ENCODE results near the gene GJA3. TPM values are rescaled to one million over a fixed set of nuclear protein-coding genes. Genes with fewer than 3 reads are reported as not detected.

The GJA3 gene
- total RNA-seq, 1 experiment from 2014 or later: 0.92 TPM

DNA sequence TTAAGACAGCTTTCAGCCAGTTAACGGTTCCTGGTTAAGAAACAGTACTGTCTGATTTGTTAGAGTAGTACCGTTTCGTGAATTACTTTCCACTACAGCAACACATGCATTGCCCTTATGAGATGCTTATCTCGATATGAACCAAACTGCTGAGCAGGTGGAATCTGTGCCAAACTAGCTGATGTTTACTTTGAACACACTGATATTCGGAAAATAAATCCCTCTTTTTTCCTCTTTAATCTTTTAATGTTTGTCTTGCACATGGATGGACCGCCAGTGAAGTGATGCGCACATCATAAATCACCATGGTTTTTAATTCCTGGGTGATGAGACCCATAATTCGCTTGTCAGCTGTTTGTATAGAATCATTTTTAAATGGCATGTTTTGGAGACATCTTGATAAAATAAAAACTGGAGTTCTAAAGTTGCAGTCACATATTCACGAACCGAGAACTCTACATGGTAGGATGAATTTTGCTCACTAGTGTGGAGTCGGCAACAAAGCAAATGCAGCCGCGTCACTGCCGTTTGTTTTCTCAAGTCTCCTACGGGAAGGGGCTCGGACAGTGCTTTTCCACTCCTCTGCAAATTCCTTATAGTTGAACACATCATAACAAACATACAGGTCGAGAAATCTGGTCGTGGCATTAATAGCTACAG is 1.1 kb downstream of the GJA3 start:
- Histone ChIP-seq H4K5ac (ENCODE audit: insufficient read length, low read depth, low read length) (no peak overlapping the region), H3T11ph (ENCODE audit: low read length) (no peak overlapping the region), H3K4ac (ENCODE audit: low read depth, low read length) (no peak overlapping the region), H2BK12ac (ENCODE audit: insufficient read length, low read depth, low read length) (no peak overlapping the region), H4K20me1 (ENCODE audit: control insufficient read depth, insufficient read depth, insufficient read length) (no peaks in the 10 kb centered on the region), H2BK5ac (ENCODE audit: insufficient read length, low read length) (no peak overlapping the region), H3K9ac (ENCODE audit: extremely low read depth, insufficient read length, low read length) (no peak overlapping the region), H3K56ac (ENCODE audit: insufficient read length, low read depth, low read length) (no peak overlapping the region), H2AFZ (ENCODE audit: low read length) (no peak overlapping the region), H3K79me2 (ENCODE audit: insufficient read depth, low read length) (no peaks in the 10 kb centered on the region), H3K14ac (ENCODE audit: insufficient read depth, low read length) (no peak overlapping the region), H3K18ac (ENCODE audit: insufficient read length, low read depth, low read length) (no peak overlapping the region), H2BK120ac (ENCODE audit: low read depth, low read length, poor library complexity, severe bottlenecking) (no peak overlapping the region), H3K27ac (ENCODE audit: insufficient read length, low read depth, low read length) (no peak overlapping the region), H3K4me1 (ENCODE audit: insufficient read depth, low read length) (no peaks in the 10 kb centered on the region), H2BK15ac (ENCODE audit: low read depth, low read length) (no peak overlapping the region), H3K27me3 (ENCODE audit: insufficient read depth, low read length) (peaks cover 24% of the 10 kb centered on the region; the same call in 1 of the 2 replicates), H3K79me1 (ENCODE audit: insufficient read depth, low read depth, low read length, poor library complexity, severe bottlenecking) (no peaks in the 10 kb centered on the region), H3K4me2 (ENCODE audit: insufficient read depth, insufficient read length, low read length) (peak overlapping the region; percentile 86), H3K23me2 (ENCODE audit: insufficient read length, low read depth, low read length, poor library complexity, severe bottlenecking) (peaks cover 9% of the 10 kb centered on the region), H4K8ac (replicated peaks; ENCODE audit: insufficient read length, low read depth, low read length) (no peak overlapping the region), H2AK5ac (ENCODE audit: insufficient read length, low read length) (no peak overlapping the region), H4K91ac (ENCODE audit: insufficient read length, low read depth, low read length) (no peak overlapping the region), H2BK20ac (ENCODE audit: low read depth, low read length, poor library complexity, severe bottlenecking) (no peak overlapping the region), H3K23ac (ENCODE audit: insufficient read length, low read depth, low read length) (no peak overlapping the region), H3K9me3 (ENCODE audit: control insufficient read depth, low read depth, low read length) (no peaks in the 10 kb centered on the region)
- Mint-ChIP-seq H3K9me3 (peaks cover 0 to 3% of the 10 kb centered on the region in 2 experiments; a peak in 1 of 5 replicates), H3K4me3 (peak overlapping the region; percentile 71 to 82), H3K27ac (no peak overlapping the region), H3K36me3 (ENCODE audit: insufficient read depth in 1 of 3, low read depth in 3 of 3) (peaks cover 0 to 2% (median 0%) of the 10 kb centered on the region in 3 experiments; a peak in 2 of 7 replicates), H3K4me1 (peaks cover 8 to 9% of the 10 kb centered on the region in 2 experiments), H3K27me3 (ENCODE audit: low read depth) (peaks cover 66% of the 10 kb centered on the region)
- no CpG with 5 or more reads among the region's 18 CpGs for WGBS (ENCODE audit: extremely low coverage, insufficient read length, low lambda C conversion rate)
- TF ChIP-seq, protein P1, sequence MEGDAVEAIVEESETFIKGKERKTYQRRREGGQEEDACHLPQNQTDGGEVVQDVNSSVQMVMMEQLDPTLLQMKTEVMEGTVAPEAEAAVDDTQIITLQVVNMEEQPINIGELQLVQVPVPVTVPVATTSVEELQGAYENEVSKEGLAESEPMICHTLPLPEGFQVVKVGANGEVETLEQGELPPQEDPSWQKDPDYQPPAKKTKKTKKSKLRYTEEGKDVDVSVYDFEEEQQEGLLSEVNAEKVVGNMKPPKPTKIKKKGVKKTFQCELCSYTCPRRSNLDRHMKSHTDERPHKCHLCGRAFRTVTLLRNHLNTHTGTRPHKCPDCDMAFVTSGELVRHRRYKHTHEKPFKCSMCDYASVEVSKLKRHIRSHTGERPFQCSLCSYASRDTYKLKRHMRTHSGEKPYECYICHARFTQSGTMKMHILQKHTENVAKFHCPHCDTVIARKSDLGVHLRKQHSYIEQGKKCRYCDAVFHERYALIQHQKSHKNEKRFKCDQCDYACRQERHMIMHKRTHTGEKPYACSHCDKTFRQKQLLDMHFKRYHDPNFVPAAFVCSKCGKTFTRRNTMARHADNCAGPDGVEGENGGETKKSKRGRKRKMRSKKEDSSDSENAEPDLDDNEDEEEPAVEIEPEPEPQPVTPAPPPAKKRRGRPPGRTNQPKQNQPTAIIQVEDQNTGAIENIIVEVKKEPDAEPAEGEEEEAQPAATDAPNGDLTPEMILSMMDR (conservative IDR thresholded peaks at IDR 0.05): no peak
- DNase-seq: no peak
